NCI-H748 (cell line): ENCODE data around the gene FGGY.
"Not testable (repeated sequence)": the region's sequence is repeated elsewhere in the genome, so short reads cannot be mapped to it uniquely, and the experiment has no call there.

Experiments
- DNase-seq: peaks from one replicate; lab custom pipeline; 2025; ENCODE audit not compliant: unreplicated experiment; lab: John Stamatoyannopoulos, UW

Gene FGGY

GRCh38 chr1:59433440-59433813, 136.5 kb downstream of the FGGY start:
- DNase-seq: no peak

GRCh38 chr1:59434336-59434735, 137.4 kb downstream of the FGGY start:
- no peak for DNase-seq

- no peak for DNase-seq
These were observed 139.7 kb downstream of the FGGY start for GRCh38 chr1:59436637-59437036.

- DNase-seq: no peak
These were observed 141.2 kb downstream of the FGGY start for GRCh38 chr1:59438058-59438560.

GRCh38 chr1:59442492-59442891, 145.6 kb downstream of the FGGY start:
- no peak for DNase-seq

DNA sequence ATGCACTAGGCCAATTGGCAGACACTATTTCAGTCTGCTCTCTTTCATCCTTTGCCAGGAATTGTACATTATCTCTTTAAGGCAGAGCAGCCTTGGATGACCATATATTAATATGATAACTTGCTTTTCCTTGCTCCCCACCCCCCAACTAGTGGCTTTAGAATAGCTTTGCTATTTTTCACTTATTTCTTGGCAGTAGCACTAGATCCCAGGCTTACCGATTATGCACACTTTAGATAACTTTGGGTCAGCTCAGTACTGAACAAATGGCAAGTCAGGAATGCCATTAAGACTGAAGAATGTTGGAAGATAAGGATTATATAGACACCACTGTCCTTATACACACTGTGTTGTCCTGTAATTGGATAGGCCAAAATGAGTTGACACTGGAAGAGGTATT, 146.4 kb downstream of the FGGY start:
- no peak for DNase-seq

- no peak for DNase-seq
These were observed 147.6 kb downstream of the FGGY start for GRCh38 chr1:59444520-59444919.

DNA sequence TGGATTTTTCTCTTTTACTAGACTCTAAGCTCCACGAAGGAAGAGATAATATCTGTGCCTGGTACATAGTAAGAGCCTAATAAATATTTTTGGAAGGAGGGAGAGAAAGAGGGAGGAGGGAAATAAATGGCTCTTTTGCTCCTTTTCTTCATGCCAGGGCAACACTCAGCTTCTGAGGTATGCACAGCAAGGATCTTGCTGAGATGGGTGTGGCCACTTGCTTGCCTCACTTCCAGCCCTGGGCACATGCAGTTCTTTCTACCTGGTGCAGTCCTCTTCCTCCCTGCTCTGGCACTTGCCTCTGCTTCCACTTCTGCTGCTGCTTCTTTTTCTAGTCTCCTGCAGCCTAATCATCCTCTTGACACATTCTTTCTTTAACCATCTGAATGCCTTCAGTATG, 148.1 kb downstream of the FGGY start:
- DNase-seq: no peak

DNA sequence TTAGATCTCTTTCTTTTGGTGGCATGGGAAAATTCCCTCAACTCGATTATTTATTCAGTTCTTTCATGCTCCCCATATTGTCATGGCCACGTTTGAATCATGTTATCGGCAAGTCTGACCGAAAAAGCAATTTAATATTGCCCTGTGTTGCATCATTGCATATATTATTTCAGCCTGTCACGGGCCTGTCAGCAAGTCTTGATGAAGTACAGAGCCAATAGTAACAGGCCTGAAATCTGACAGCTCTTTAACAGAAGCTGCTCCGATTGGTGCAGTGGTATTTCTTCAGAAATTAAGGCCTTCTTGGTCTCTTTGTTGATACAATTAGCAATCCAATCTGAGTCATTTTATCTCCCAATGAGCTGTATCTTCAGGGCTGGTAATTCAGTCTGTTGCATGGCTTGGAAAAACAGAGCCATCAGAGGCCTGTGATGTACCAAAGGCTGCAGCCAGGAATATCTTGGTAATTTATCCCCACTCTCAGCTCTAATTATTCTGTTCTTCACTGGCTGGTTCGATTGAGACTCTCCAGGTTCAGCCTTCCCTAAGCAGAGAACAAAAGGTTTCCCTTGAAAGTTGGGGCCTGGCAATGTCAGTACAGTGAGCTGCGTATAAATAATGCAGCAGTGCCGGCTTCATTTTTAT, 149.5 kb downstream of the FGGY start:
- no peak for DNase-seq

DNA sequence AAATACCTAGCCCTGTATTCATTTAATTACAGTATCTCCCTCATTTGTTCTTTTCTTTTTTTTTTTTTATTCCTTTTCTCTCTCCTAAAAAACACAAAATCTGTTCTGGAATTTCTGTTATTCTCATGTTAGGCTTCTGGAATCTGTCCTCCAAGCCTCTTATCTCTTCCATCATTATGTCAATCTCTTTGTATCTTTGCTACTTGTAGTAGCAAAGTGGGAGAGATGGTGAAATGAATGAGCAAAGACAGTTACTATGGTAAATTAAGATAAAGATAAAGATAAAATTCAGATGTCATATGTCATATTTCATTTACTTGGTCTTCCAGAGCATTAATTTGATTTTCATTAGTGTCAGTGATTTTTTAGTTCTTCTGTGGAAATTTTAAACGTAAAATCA, 155.1 kb downstream of the FGGY start:
- DNase-seq: no peak

DNA sequence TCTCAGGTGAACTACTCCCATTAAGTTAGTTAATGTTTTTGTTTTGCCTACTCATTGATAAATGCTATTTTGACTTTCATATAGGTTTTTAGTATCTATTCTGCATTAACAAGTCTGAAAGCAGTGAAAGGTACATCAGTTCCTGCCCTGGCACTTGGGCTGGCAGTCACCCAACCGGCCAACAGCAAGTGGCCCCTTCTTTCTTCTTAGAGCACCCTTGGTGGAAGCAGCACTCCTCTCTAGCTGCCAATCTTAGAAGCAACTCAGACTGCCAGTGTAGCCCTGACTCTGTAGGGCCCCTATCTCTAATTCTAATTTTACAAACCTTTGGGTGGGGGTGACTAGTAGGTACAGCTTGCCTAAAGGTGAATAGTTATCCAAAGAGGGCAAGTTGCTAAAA, 155.7 kb downstream of the FGGY start:
- no peak for DNase-seq

DNA sequence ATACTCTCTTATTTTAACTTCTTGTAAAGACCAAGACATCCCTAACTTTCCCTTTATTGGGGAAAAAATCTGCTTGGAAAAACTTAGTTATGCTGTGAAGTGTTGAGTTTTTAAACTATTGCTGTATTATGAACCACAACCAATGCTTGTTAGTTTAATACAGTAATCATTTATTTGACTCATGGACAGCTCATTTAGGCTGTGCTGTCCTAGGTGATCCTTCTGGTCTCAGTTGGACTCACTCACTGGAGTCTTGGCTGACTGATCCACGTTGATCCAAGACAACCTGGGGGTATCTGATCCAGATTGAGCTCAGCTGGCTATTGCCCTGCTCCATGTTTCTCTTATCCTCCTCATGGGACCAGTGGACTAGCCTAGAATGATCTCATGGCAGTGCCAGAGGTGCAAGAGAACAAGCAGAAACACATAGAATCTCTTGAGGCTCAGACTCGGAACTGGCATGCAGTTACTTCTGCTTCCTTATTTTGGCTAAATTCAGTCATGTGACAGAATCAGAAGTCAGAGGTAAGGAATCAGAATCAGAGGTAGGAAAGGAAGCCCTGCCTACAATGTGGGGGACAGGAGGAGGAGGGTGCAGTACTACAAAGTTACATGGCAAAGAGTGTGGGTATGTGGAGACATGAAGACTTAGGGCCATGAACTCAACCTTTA, 156.5 kb downstream of the FGGY start:
- DNase-seq: no peak

- no peak for DNase-seq
These were observed 158.3 kb downstream of the FGGY start for GRCh38 chr1:59455206-59455605.

DNA sequence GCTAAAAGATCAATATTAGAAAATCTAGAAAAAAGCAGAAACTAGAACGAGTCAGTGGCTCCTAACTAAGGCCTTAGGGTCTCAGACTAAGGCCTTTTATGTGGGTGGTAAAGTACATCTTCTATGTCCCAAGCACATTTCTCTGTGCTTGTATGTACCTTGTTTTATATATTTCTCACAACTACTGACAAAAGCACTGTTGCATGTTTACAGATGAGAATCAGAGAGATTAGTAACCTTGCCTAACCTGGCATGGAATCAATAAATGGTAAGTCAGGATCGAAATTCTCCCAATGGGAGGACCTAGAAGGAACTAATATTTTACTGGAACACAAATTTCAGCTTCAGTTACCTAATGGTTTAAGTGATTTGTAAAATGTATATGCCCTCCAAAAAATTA, 160.9 kb downstream of the FGGY start:
- no peak for DNase-seq

GRCh38 chr1:59458884-59459283, 162.0 kb downstream of the FGGY start:
- no peak for DNase-seq

- DNase-seq: not testable (repeated sequence)
These were observed 166.0 kb downstream of the FGGY start for GRCh38 chr1:59462942-59463341.

DNA sequence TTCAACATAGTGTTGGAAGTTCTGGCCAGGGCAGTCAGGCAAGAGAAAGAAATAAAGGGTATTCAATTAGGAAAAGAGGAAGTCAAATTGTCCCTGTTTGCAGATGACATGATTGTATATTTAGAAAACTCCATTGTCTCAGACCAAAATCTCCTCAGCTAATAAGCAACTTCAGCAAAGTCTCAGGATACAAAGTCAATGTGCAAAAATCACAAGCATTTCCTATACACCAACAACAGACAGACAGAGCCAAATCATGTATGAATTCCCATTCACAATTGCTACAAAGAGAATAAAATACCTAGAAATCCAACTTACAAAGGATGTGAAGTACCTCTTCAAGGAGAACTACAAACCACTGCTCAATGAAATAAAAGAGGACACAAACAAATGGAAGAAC, 168.6 kb downstream of the FGGY start:
- not testable (repeated sequence) for DNase-seq

- no peak for DNase-seq
These were observed 172.0 kb downstream of the FGGY start for GRCh38 chr1:59468828-59469428.

DNA sequence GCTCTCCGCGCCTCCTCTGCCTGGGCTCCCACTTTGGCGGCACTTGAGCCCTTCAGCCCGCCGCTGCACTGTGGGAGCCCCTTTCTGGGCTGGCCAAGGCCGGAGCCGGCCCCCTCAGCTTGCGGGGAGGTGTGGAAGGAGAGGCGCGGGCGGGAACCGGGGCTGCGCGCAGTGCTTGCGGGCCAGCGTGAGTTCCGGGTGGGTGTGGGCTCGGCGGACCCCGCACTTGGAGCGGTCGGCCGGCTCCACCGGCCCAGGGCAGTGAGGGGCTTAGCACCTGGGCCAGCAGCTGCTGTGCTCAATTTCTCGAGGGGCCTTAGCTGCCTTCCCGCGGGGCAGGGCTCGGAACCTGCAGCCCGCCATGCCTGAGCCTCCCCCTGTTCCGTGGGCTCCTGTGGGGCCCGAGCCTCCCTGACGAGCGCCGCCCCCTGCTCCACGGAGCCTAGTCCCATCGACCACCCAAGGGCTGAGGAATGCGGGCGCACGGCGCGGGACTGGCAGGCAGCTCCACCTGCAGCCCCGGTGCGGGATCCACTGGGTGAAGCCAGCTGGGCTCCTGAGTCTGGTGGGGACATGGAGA, 175.2 kb downstream of the FGGY start:
- not testable (repeated sequence) for DNase-seq

DNA sequence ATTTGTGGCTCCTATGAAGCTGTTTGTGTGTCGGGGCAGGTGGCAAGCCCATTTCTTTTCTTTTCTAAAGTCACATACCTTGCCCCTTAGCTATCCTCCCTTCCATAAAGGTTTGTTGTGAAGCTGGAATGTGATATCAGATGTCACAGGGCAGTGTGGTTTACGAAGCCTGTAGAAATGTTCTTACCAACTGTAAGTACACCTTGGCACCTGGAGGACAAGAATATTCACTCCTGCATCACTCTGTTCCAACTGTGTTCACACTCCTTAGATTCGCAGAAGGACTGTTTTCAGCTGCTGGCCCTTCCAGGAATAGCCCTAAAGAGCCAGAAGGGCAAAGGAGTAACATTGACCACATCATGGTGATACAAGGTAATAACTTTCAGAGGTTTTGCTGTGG, 176.9 kb downstream of the FGGY start:
- DNase-seq: no peak

DNA sequence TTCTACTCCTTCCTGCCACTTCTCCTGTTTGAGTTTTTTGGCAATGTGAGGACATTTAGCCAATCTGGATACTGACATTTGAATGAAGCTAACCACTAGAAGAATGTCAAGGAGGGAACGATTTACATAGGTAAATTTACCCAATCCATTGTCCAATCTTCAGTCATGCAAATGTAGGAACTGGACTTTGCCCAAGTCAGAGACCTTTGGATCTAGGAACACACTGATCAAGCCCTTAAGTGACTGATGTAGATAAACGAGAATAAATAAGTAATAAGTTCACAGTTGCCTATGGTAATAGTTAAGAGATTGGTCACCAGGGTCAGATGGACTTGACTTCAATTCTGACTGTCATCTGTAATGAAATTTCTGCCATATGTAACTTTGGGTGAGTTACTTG, 177.6 kb downstream of the FGGY start:
- no peak for DNase-seq

- no peak for DNase-seq
These were observed 178.8 kb downstream of the FGGY start for GRCh38 chr1:59475737-59476136.
